GM12891 (cell line): ENCODE results near the gene FAM186B.

ENCODE experiments used
- POLR2A ChIP-seq: IDR thresholded peaks from 2 replicates; pipeline ENCODE4 v1.6.1; 2011; ENCODE audit warnings: low read depth, low read length, control low read depth
- POLR2AphosphoS5 ChIP-seq: IDR thresholded peaks from 2 replicates; pipeline ENCODE4 v1.6.1; 2011; ENCODE audit warnings: low read depth, low read length, control low read depth
- SPI1 ChIP-seq: IDR thresholded peaks from 2 replicates; pipeline ENCODE4 v1.6.1; 2011; ENCODE audit warnings: low read depth, low read length, control low read depth
- TAF1 ChIP-seq: IDR thresholded peaks from 2 replicates; pipeline ENCODE4 v1.6.1; 2011; ENCODE audit warnings: low read depth, low read length, control low read depth

GRCh38 chr12:49646871-49647654 is 41.6 kb upstream of the FAM186B start:
- TF ChIP-seq POLR2A (no peak), POLR2AphosphoS5 (no peak), SPI1 (no peak), TAF1 (no peak)
